Lung (tissue), 12 donors: ENCODE measurements around the gene RBM24. TPM values are rescaled to one million over a fixed set of nuclear protein-coding genes. Genes with fewer than 3 reads are reported as not detected.

ENCODE experiments used
- ATAC-seq: fragments of 200-7000 bp; cut with Tn5 transposase; one replicate; pipeline ENCODE4 v1.9.1; 2020; ENCODE audit warnings: moderate number of reproducible peaks; ENCODE audit not compliant: insufficient read depth, low FRiP score
- DNase-seq, 3 donors: peaks; one replicate each; pipeline ENCODE4 v3.0.0-alpha.2; 2013 to 2017
- H3K27ac ChIP-seq, 2 donors: one replicate each; pipeline ENCODE4 v1.5.1; 2013; ENCODE audit warnings: mild to moderate bottlenecking in 2 of 2, moderate library complexity in 2 of 2, control low read depth in 1 of 2, inconsistent platforms in 1 of 2, low read depth in 1 of 2, low read length in 1 of 2
- H3K27me3 ChIP-seq, 3 donors: one replicate each; pipeline ENCODE4 v1.5.1; 2013; ENCODE audit warnings: low read length in 2 of 3; ENCODE audit not compliant: control insufficient read depth in 3 of 3, insufficient read depth in 3 of 3
- H3K36me3 ChIP-seq, 4 donors: one replicate each; pipeline ENCODE4 v1.5.1; 2013; ENCODE audit warnings: low read length in 4 of 4, mild to moderate bottlenecking in 1 of 4, moderate library complexity in 1 of 4; ENCODE audit not compliant: control insufficient read depth in 4 of 4, insufficient read depth in 4 of 4
- H3K4me1 ChIP-seq, 5 donors: one replicate each; pipeline ENCODE4 v1.5.1; 2013; ENCODE audit warnings: low read length in 5 of 5, mild to moderate bottlenecking in 2 of 5, moderate library complexity in 1 of 5; ENCODE audit not compliant: control insufficient read depth in 5 of 5, insufficient read depth in 5 of 5
- H3K4me3 ChIP-seq: one replicate; pipeline ENCODE4 v1.5.1; 2013; ENCODE audit warnings: mild to moderate bottlenecking, control low read depth, moderate library complexity
- H3K9ac ChIP-seq, 2 donors: one replicate each; pipeline ENCODE4 v1.5.1; 2013; ENCODE audit warnings: low read length in 2 of 2, control low read depth in 1 of 2; ENCODE audit not compliant: insufficient read depth in 1 of 2
- H3K9me3 ChIP-seq, 4 donors: one replicate each; pipeline ENCODE4 v1.5.1; 2013; ENCODE audit warnings: low read length in 3 of 4, mild to moderate bottlenecking in 1 of 4, moderate library complexity in 1 of 4; ENCODE audit not compliant: control insufficient read depth in 4 of 4, insufficient read depth in 3 of 4
- WGBS, 2 donors: extraction: QIAGEN DNeasy Blood & Tissue Kit; methylation state at CpG; one replicate each; pipeline ENCODE4 v1.1.7; 2013; 5-methylcytosine and 5-hydroxymethylcytosine counted together
- polyA plus RNA-seq, 2 donors: library from polyadenylated mRNA; stranded (reverse); fragments of 200-250 nt; gene quantifications; one replicate each; pipeline ENCODE4 v1.2.1, GENCODE V29; 2013
- total RNA-seq, 2 donors: library from RNA; depleted of rRNA in 1 of 2; stranded (reverse); fragments of >200 nt in 1 of 2; gene quantifications; one replicate each; pipeline ENCODE4 v1.2.1, GENCODE V29; 2014 to 2021
- TF ChIP-seq, protein P1 (sequence below): IDR thresholded peaks from 2 replicates; pipeline ENCODE4 v1.5.1; 2012; ENCODE audit warnings: mild to moderate bottlenecking; ENCODE audit errors: control extremely low read depth, extremely low read depth
- donor health status: control.
- donor health status: control.
- donor health status: Bipolar disorder and iron deficiency.
- donor health status: healthy.
- donor health status: DM: yes; HTN: yes; CAD: no.

RBM24 gene
- total and polyA plus RNA-seq, 4 donors: 1.1 to 3.0 (median 1.8) TPM

GRCh38 chr6:17299222-17299621, 18.1 kb downstream of the RBM24 start:
- Histone ChIP-seq H3K9me3 (no peaks in the 10 kb centered on the region), H3K27ac (no peak overlapping the region), H3K36me3 (no peaks in the 10 kb centered on the region), H3K4me1 (peaks cover 0 to 11% (median 0%) of the 10 kb centered on the region in 5 donors), H3K27me3 (no peaks in the 10 kb centered on the region), H3K4me3 (no peak overlapping the region), H3K9ac (no peak overlapping the region)
- TF ChIP-seq, protein P1, sequence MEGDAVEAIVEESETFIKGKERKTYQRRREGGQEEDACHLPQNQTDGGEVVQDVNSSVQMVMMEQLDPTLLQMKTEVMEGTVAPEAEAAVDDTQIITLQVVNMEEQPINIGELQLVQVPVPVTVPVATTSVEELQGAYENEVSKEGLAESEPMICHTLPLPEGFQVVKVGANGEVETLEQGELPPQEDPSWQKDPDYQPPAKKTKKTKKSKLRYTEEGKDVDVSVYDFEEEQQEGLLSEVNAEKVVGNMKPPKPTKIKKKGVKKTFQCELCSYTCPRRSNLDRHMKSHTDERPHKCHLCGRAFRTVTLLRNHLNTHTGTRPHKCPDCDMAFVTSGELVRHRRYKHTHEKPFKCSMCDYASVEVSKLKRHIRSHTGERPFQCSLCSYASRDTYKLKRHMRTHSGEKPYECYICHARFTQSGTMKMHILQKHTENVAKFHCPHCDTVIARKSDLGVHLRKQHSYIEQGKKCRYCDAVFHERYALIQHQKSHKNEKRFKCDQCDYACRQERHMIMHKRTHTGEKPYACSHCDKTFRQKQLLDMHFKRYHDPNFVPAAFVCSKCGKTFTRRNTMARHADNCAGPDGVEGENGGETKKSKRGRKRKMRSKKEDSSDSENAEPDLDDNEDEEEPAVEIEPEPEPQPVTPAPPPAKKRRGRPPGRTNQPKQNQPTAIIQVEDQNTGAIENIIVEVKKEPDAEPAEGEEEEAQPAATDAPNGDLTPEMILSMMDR: no peak
- 87 to 96% methylated on average over 2 of the region's 2 CpGs for WGBS, 2 donors
- DNase-seq (no peak), ATAC-seq (no peak)

DNA sequence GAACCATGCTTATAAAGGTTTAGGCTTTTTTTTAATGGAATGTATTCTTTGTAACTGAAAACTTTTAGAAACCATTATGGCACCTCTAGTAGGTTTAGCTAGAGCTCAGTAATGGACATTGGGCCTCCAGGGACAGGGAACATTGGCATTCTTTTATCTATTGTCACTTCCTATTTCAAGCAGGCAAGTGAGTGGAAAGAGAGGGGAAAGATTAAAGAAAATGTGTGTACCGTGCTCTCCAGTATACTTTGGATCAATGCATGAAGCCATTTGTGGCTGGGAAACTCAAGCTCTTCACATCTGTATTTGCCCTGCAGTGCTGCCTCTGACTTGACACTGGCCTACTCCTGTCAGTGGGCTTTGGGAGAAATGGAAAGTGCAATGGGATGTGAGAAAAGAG, 18.6 kb downstream of the RBM24 start:
- no peaks in the 10 kb centered on the region for H3K9me3 ChIP-seq
- DNase-seq (no peak), ATAC-seq (no peak)
- H3K9ac ChIP-seq: no peak overlapping the region
- H3K27me3 ChIP-seq: no peaks in the 10 kb centered on the region
- H3K4me3 ChIP-seq: no peak overlapping the region
- H3K27ac ChIP-seq: no peak overlapping the region
- WGBS, 2 donors: 82 to 89% methylated on average over 1 of the region's 1 CpG
- TF ChIP-seq, protein P1: no peak
- H3K36me3 ChIP-seq: no peaks in the 10 kb centered on the region
- peaks cover 0 to 11% (median 0%) of the 10 kb centered on the region in 5 donors for H3K4me1 ChIP-seq

- DNase-seq (no peak), ATAC-seq (no peak)
- Histone ChIP-seq H3K27me3 (no peaks in the 10 kb centered on the region), H3K4me1 (peaks cover 0 to 11% (median 5%) of the 10 kb centered on the region in 5 donors), H3K9ac (no peak overlapping the region), H3K27ac (no peak overlapping the region), H3K36me3 (no peaks in the 10 kb centered on the region), H3K4me3 (no peak overlapping the region), H3K9me3 (no peaks in the 10 kb centered on the region)
- WGBS, 2 donors: 85 to 89% methylated on average over 5 of the region's 5 CpGs
- TF ChIP-seq, protein P1: no peak
Measured at GRCh38 chr6:17300637-17301036, 19.5 kb downstream of the RBM24 start.

DNA sequence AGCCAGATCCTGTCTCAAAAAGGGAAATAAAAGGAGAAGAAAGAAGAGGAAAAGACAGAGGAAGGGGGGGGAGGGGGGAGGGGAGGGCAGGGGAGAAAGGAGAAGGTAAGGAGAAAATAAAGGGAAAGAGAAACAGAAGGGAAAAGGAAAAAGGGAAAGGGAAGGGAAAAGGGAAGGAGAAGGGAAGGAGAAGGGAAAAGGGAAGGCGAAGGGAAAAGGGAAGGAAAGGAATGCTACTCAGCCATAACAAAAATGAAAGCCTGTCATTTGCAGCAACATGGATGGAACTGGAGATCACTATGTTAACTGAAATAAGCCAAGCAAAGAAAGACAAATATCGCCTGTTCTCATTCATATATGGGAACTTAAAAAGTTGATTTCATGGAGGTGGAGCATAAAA, 22.3 kb downstream of the RBM24 start:
- WGBS, 2 donors: 89 to 94% methylated on average over 2 of the region's 2 CpGs
- ATAC-seq (no peak), DNase-seq (no peak)
- Histone ChIP-seq H3K36me3 (no peaks in the 10 kb centered on the region), H3K27ac (no peak overlapping the region), H3K9ac (no peak overlapping the region), H3K27me3 (no peaks in the 10 kb centered on the region), H3K4me3 (no peak overlapping the region), H3K9me3 (no peaks in the 10 kb centered on the region), H3K4me1 (peaks cover 0 to 12% (median 0%) of the 10 kb centered on the region in 5 donors)
- TF ChIP-seq, protein P1: no peak
